Activated CD8-positive, alpha-beta memory T cell treated with anti-CD3 and anti-CD28 coated beads, Interleukin-2, amount 10 ng/mL, durations not matched to agents 7 days and 5 days (primary cell): ENCODE measurements around the gene EPS8L2. TPM values are rescaled to one million over a fixed set of nuclear protein-coding genes. Genes with fewer than 3 reads are reported as not detected.

ENCODE experiments used
- ATAC-seq: fragments of 150-1000 bp; cut with Tn5 transposase; one replicate; pipeline ENCODE4 v1.10.0; 2021; ENCODE audit warnings: moderate library complexity
- CTCF ChIA-PET: fragments of 350-600 bp; sonication (Branson Sonifier 250); formaldehyde crosslinking; loops from one replicate; lab custom pipeline; 2021; ENCODE audit warnings: antibody characterized with exemption; lab: Charles Lee
- DNase-seq: peaks from one replicate; pipeline ENCODE4 v3.0.0-alpha.2; 2020
- H3K27ac Mint-ChIP-seq: one replicate; pipeline ENCODE4 v1.8.0; 2021; ENCODE audit warnings: mild to moderate bottlenecking, mixed read lengths
- H3K27me3 Mint-ChIP-seq: one replicate; pipeline ENCODE4 v1.8.0; 2021; ENCODE audit warnings: mixed read lengths
- H3K36me3 Mint-ChIP-seq: one replicate; pipeline ENCODE4 v1.8.0; 2021; ENCODE audit warnings: mild to moderate bottlenecking, mixed read lengths
- H3K4me1 Mint-ChIP-seq: one replicate; pipeline ENCODE4 v1.8.0; 2021; ENCODE audit warnings: mixed read lengths
- H3K4me3 Mint-ChIP-seq: one replicate; pipeline ENCODE4 v1.8.0; 2021; ENCODE audit warnings: mild to moderate bottlenecking, moderate library complexity, mixed read lengths
- H3K9me3 Mint-ChIP-seq: one replicate; pipeline ENCODE4 v1.8.0; 2022; ENCODE audit warnings: low read depth, mixed read lengths
- total RNA-seq, 2 experiments: library from RNA; stranded (reverse); gene quantifications; one replicate each; pipeline ENCODE4 v1.2.3, GENCODE V29; 2021

EPS8L2 gene
- total RNA-seq, 2 experiments from 2014 or later, result 17.4 to 20.2 TPM

DNA sequence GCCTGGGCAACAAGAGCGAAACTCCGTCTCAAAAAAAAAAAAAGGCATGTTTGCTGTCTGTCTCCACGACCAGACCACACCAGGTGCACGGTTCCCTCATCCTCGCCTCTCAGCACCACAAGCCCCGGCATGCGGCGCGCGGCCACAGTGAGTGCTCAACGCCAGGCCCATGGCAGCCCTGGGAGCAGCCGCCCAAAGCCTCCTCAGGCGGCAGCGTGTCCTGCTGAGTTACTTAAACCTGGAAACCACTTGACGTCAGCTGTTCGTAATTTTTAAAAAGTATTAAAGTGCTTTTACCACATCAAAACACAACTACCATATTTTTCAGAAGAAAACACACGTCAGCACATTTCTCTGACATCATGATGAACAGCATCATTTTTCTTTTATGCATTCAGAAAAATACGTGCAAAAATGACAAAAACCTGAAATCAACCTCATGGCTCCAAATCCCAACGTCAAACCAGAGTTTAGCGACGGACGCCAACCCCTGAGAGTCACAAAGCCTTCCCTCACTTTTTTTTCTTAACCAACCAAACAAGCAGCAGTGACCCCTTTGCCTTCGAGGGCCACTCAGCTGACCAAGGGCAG is 13.1 kb upstream of the EPS8L2 start:
- Mint-ChIP-seq H3K9me3 (no peaks in the 10 kb centered on the region), H3K4me1 (peaks cover 62% of the 10 kb centered on the region), H3K27me3 (no peaks in the 10 kb centered on the region), H3K4me3 (peak overlapping the region; percentile 64), H3K36me3 (peaks cover 5% of the 10 kb centered on the region), H3K27ac (peak overlapping the region; percentile 81)
- ATAC-seq (no peak), DNase-seq (peak; percentile 67)
- CTCF ChIA-PET, result interaction anchor here (1.4 kb wide), 1 partner anchor 30 kb away, joined by 4 read pairs; no protein-coding TSS in a partner anchor

DNA sequence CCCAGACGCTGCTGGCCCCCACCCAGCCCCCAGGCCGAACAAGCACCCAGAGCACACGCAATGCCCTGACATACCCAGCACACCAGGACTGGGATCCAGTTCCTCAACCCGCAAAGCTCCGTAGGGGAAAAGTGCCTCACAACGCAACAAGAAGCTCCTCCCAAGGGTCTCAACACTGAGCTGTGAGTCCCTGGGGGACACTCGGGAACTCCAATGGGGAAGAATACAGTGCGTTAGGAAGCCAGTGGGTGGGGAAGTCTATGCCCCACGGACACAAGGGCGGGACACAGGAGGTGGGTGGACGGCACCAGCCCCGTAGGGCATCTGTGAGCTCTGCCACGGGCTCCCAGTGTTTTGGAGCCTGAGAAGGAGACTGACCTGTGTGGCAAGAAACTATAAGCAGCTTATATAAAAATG is 12.6 kb upstream of the EPS8L2 start:
- no peak for DNase-seq
- no peak for ATAC-seq
- H3K9me3 Mint-ChIP-seq, result no peaks in the 10 kb centered on the region
- H3K27ac Mint-ChIP-seq, result peak overlapping the region; percentile 81
- CTCF ChIA-PET, result interaction anchor here (1.4 kb wide), 1 partner anchor 30 kb away, joined by 4 read pairs; no protein-coding TSS in a partner anchor
- peaks cover 2% of the 10 kb centered on the region for H3K36me3 Mint-ChIP-seq
- peak overlapping the region; percentile 64 for H3K4me3 Mint-ChIP-seq
- no peaks in the 10 kb centered on the region for H3K27me3 Mint-ChIP-seq
- H3K4me1 Mint-ChIP-seq, result peaks cover 64% of the 10 kb centered on the region

DNA sequence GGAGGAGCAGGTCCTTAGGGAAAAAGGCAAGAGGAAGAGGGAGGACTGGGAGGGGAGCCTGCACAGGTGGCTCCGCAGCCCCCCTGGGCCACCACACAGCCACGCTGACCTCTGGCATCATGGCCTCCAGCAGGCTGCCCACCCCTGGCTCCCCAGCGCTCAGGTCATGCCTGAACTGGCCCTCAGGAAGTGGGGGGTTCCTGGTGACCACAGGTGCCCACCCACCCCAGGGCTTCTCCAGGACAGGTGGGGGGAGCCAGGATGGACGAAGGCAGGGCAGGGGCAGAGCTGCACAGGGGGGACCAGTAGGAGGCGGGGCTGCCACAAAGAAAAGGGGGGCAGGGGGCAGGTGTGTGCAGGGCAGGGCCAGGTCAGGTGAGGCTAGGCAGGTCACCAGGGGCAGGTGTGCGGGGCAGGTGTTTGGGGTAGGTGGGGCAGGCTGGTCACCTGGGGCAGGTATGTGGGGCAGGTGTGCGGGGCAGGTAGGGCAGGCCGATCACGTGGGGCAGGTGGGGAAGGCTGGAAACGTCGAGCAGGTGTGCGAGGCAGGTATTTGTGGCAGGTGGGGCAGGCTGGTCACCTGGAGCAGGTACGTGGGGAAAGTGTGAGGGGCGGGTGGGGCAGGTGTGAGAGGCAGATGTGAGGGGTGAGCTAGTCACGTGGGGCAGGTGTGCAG is 12.0 kb upstream of the EPS8L2 start:
- H3K27me3 Mint-ChIP-seq, result no peaks in the 10 kb centered on the region
- CTCF ChIA-PET, result interaction anchor here (1.4 to 4.8 kb wide), 3 partner anchors 29 to 138 kb away, joined by 4 to 104 read pairs (median 25); no protein-coding TSS in a partner anchor
- H3K27ac Mint-ChIP-seq, result peak overlapping the region; percentile 81
- no peaks in the 10 kb centered on the region for H3K9me3 Mint-ChIP-seq
- H3K36me3 Mint-ChIP-seq, result peaks cover 2% of the 10 kb centered on the region
- ATAC-seq (no peak), DNase-seq (no peak)
- H3K4me1 Mint-ChIP-seq, result peaks cover 63% of the 10 kb centered on the region
- peak overlapping the region; percentile 64 for H3K4me3 Mint-ChIP-seq

DNA sequence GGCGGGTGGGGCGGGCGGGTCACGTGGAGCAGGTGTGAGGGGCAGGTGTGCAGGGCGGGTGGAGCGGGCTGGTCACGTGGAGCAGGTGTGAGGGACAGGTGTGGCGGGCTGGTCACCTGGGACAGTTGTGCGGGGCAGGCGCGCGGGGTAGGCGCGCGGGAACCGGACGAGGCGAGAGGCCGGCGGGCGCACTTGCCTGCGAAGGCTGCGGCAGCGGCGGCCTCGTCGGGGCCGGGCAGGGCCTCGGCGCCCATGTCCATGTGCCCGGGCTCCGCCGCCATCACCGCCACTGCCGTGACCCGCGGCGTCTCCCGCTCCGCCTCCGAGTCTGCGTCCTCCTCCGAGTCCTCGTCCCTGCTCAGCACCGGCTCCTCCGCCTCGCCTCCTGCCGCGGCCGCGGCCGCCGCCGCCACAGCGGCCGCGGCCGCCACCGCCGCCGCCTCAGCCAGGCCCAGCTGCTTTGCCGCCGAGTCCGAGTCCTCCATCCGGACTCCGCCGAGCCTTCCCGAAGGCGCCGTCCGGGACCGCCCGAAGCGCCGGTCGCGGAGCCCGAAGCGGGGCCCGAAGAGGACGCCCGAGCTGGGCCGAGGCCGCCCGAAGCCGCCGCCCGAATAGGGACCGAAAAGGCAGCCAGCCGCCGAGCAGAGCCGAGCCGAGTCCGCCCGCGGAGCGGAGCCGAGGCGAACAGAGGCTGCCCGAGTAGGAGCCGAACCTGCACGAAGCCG is 11.3 kb upstream of the EPS8L2 start, which contains the start of gene DEAF1:
Gene DEAF1, minus strand, starts transcription at position 660 of the 725 bp plus-strand sequence. Its CDS starts 175 bp downstream, at position 485.
- CTCF ChIA-PET, result interaction anchor here (0.9 to 4.8 kb wide), 5 partner anchors 18 to 139 kb away, joined by 3 to 104 read pairs (median 4); partner anchors contain the start of gene RPLP2

DNA sequence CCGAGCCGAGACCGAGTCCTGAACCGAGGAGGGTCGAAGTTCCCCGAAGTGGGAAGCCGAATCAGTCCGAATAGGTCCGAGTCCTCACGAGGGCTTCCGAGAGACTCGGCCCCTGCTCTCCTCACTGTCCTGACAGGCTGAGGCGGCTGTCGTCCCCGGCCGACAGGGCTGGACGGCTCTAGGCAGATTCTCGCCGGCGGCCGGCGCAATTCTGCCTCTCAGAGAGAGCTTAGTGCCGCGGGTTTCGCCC is 10.8 kb upstream of the EPS8L2 start:
- H3K4me3 Mint-ChIP-seq, result peak overlapping the region; percentile 84
- DNase-seq (no peak), ATAC-seq (no peak)
- no peaks in the 10 kb centered on the region for H3K9me3 Mint-ChIP-seq
- H3K27me3 Mint-ChIP-seq, result no peaks in the 10 kb centered on the region
- peaks cover 2% of the 10 kb centered on the region for H3K36me3 Mint-ChIP-seq
- CTCF ChIA-PET, result interaction anchor here (0.6 to 4.8 kb wide), 8 partner anchors 19 to 414 kb away, joined by 3 to 104 read pairs (median 4); partner anchors contain the start of gene RPLP2
- peaks cover 54% of the 10 kb centered on the region for H3K4me1 Mint-ChIP-seq
- H3K27ac Mint-ChIP-seq, result peak overlapping the region; percentile 93

More for the DNA sequence above, 11.3 kb upstream of the EPS8L2 start, which contains the start of gene DEAF1:
- peak; percentile 99 for DNase-seq
- Mint-ChIP-seq H3K27ac (peak within 1 kb of the TSS; percentile 93), H3K36me3 (peaks cover 2% of the 10 kb centered on the region), H3K27me3 (no peaks in the 10 kb centered on the region), H3K4me3 (peak within 1 kb of the TSS; percentile 84), H3K4me1 (peaks cover 57% of the 10 kb centered on the region), H3K9me3 (no peaks in the 10 kb centered on the region)
- ATAC-seq, result peak; percentile 86

DNA sequence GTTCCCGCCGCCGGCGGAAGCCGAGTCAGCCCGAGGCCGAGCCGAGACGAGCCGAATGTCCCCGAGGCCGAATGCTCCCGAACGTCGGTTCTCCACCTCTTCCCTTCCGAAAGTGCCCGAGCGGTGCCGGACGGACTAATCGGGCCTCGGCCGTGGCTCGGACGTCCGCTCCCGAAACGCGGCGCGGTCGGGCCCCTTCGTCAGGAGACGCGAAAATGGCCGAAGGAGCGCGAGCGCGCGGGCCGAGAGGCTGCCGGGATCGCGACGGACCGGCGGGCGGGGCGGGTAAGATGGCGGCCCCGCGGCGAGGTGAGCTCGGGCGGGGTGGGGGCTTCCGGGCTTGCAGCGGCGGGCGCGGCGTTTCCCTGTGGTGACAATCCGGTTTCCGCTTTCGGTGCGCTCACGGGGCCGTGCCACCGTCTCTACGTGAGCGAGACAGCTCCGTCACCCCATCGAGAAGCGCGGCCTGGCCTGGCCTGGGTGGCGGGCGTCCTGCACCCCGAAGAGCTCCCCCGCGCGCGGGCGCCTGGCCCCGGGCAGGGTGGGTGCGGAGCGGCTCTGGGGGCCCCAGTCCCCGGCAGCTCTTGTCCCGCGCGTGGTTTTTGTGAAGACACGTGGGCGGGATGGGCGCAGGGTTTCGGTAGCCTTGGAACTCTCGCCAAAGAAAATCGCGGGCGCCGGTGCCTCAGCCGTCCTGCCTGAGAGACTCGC is 10.3 kb upstream of the EPS8L2 start, which contains the start of gene TMEM80:
Gene TMEM80, plus strand, starts transcription at position 279 of the 711 bp plus-strand sequence. Its CDS starts 12 bp downstream, at position 291.
- DNase-seq (peak; percentile 99), ATAC-seq (peak; percentile 81)
- no peaks in the 10 kb centered on the region for H3K27me3 Mint-ChIP-seq
- H3K9me3 Mint-ChIP-seq, result no peaks in the 10 kb centered on the region
- peak within 1 kb of the TSS; percentile 93 for H3K27ac Mint-ChIP-seq
- H3K4me1 Mint-ChIP-seq, result peaks cover 51% of the 10 kb centered on the region
- peak within 1 kb of the TSS; percentile 84 for H3K4me3 Mint-ChIP-seq
- H3K36me3 Mint-ChIP-seq, result peaks cover 4% of the 10 kb centered on the region
- CTCF ChIA-PET, result interaction anchor here (0.6 to 4.8 kb wide), 15 partner anchors 7 to 415 kb away, joined by 3 to 104 read pairs (median 4); partner anchors contain the start of gene RPLP2

DNA sequence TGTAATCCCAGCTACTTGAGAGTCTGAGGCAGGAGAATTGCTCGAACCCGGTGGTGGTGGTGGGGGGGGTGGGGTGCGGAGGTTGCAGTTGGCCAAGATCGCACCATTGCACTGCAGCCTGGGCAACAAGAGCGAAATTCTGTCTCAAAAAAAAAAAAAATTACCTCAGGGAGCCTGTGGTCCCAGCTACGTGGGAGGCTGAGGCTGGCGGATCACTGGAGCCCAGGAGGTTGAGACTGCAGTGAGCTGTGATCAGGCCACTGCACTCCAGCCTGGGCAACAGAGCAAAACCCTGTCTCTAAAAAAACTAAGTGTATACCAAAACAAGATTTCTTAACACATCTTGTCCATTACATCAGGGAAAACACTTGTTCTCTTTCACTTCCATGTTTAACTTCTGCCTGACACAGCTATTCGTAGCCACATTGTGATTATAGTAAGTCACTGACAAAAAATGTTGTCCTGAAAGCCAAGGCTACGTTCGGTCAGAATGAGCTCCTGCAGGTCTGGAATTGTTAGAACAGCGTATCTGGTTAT is 9.0 kb upstream of the EPS8L2 start:
- Mint-ChIP-seq H3K27ac (no peak overlapping the region), H3K27me3 (no peaks in the 10 kb centered on the region), H3K4me1 (peaks cover 39% of the 10 kb centered on the region), H3K4me3 (peak overlapping the region; percentile 84), H3K36me3 (peaks cover 4% of the 10 kb centered on the region), H3K9me3 (no peaks in the 10 kb centered on the region)
- CTCF ChIA-PET, result interaction anchor here (0.9 to 4.8 kb wide), 9 partner anchors 8 to 141 kb away, joined by 3 to 104 read pairs (median 5); no protein-coding TSS in a partner anchor
- no peak for ATAC-seq
- no peak for DNase-seq

DNA sequence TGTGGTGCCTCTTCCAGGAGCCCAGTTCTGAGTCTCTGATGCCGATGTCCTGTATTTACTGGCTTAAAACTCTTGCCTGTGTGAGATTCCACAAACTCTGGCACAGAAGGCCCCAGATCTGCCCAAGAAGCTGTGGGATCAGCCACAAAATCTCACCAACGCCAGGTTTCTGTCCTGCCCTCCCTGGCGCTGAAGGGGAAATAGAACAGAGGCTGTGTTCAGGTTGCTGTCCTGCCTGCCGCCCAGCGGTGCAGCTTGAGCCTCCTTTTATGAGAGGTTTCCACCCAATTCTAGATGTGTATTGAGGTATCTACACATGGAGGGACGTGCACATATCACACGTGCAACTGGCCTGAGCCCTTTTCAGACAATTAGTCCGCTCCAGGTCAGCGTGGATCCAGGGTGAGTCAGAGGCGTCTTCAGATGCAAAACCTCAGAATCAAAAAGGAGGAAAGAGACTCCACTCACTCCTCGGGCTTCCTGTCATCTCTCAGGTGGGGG is 8.2 kb upstream of the EPS8L2 start:
- peaks cover 4% of the 10 kb centered on the region for H3K36me3 Mint-ChIP-seq
- ATAC-seq (no peak), DNase-seq (no peak)
- CTCF ChIA-PET, result interaction anchor here (4.8 kb wide), 1 partner anchor 27 kb away, joined by 104 read pairs; no protein-coding TSS in a partner anchor
- peaks cover 33% of the 10 kb centered on the region for H3K4me1 Mint-ChIP-seq
- no peaks in the 10 kb centered on the region for H3K27me3 Mint-ChIP-seq
- H3K4me3 Mint-ChIP-seq, result no peak overlapping the region
- H3K9me3 Mint-ChIP-seq, result no peaks in the 10 kb centered on the region
- H3K27ac Mint-ChIP-seq, result peak overlapping the region; percentile 56

DNA sequence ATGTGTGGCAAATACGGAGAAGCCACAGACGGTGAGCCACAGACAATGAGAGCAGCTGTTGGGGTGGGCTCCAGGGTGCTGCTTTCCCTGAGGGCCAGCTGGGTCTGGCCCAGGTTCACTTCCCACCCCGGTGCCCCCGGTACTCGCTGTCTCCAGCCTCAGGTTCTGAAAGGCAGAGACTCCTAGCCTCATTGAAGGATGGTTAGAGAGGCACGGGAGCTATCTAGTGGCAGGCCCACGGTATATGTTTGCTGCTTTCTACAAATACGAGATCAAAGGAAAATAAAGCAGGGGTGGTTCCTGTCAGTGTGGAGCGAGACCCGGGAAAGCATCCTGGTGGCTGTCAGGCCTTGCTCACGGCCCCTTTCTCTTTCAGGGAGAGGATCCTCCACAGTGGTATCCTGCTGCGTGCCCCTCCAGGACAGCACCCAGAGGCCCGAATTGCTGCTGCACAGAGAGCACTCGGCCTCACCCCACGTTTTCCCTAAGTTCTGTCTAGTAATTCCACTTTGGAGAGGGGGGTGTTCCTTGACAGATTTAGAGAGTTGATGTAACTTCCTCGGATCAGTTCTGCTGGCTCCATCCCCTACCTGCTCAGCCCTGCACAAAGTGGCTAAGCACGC is 7.4 kb upstream of the EPS8L2 start:
- peaks cover 2% of the 10 kb centered on the region for H3K36me3 Mint-ChIP-seq
- H3K4me3 Mint-ChIP-seq, result no peak overlapping the region
- no peaks in the 10 kb centered on the region for H3K9me3 Mint-ChIP-seq
- H3K27ac Mint-ChIP-seq, result peak overlapping the region; percentile 56
- H3K4me1 Mint-ChIP-seq, result peaks cover 25% of the 10 kb centered on the region
- no peaks in the 10 kb centered on the region for H3K27me3 Mint-ChIP-seq
- DNase-seq, result no peak
- CTCF ChIA-PET, result interaction anchor here (4.8 kb wide), 1 partner anchor 26 kb away, joined by 104 read pairs; no protein-coding TSS in a partner anchor
- ATAC-seq, result no peak

DNA sequence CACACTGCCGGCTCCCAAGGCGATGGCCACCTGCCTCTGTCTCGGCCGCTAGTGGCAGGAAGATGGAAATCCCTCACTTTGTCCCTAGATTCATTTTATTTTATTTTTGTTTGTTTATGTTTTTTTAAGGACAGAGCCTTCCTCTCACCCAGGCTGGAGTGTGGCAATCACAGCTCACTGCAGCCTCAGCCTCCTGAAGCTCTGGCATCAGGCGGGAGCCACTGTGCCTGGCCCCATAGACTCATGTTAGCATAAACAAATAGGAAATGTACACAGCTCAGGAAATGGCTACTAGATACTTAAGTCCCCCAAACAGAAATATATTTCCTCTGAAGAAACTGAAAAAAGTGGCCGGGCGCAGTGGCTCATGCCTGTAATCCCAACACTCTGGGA is 6.9 kb upstream of the EPS8L2 start:
- ATAC-seq, result no peak
- Mint-ChIP-seq H3K36me3 (peaks cover 2% of the 10 kb centered on the region), H3K27ac (no peak overlapping the region), H3K9me3 (no peaks in the 10 kb centered on the region), H3K4me1 (peaks cover 25% of the 10 kb centered on the region), H3K4me3 (no peak overlapping the region), H3K27me3 (no peaks in the 10 kb centered on the region)
- DNase-seq, result no peak
- CTCF ChIA-PET, result interaction anchor here (4.8 kb wide), 1 partner anchor 26 kb away, joined by 104 read pairs; no protein-coding TSS in a partner anchor

DNA sequence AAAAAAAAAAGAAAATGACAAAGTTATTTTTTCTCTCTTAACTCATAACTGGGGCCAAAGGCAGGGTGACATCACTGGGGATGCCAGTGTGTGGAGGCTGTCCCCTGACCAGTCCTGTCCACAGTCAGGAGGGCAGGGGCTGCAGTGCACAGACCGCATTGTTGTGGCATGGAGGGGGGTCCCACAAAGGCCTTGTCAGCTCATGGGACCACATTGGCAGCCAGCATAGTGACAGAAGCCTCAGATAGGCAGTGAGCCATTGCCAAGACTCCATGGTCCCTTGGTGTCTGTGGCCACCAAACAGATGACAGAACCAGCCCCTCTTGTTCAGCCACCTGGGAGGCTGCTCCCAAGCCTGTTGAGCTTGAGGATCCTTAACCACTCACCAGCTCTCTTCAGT is 6.3 kb upstream of the EPS8L2 start:
- CTCF ChIA-PET, result interaction anchor here (1.1 kb wide), 2 partner anchors 132 to 144 kb away, joined by 3 read pairs; no protein-coding TSS in a partner anchor
- Mint-ChIP-seq H3K4me3 (no peak overlapping the region), H3K4me1 (peaks cover 22% of the 10 kb centered on the region), H3K27ac (no peak overlapping the region), H3K36me3 (peaks cover 2% of the 10 kb centered on the region), H3K9me3 (no peaks in the 10 kb centered on the region), H3K27me3 (no peaks in the 10 kb centered on the region)
- no peak for ATAC-seq
- DNase-seq, result no peak
